ENCODE results near the gene EFHC1.
"Not testable (repeated sequence)": the region's sequence is repeated elsewhere in the genome, so short reads cannot be mapped to it uniquely, and the experiment has no call there.

Gene EFHC1

GRCh38 chr6:52400313-52401041, 19.7 kb upstream of the EFHC1 start:
- DNase-seq: no peak

GRCh38 chr6:52403086-52403485, 17.1 kb upstream of the EFHC1 start:
- DNase-seq: no peak

- no peak for DNase-seq
Measured at GRCh38 chr6:52403627-52404026, 16.5 kb upstream of the EFHC1 start.

GRCh38 chr6:52405243-52405642, 14.9 kb upstream of the EFHC1 start:
- no peak for DNase-seq

- no peak for DNase-seq
Measured at GRCh38 chr6:52407467-52407866, 12.7 kb upstream of the EFHC1 start.

- DNase-seq: no peak
Measured at GRCh38 chr6:52409499-52409898, 10.6 kb upstream of the EFHC1 start.

- DNase-seq: no peak
Measured at GRCh38 chr6:52410979-52411378, 9.2 kb upstream of the EFHC1 start.

- DNase-seq: no peak
Measured at GRCh38 chr6:52411911-52412310, 8.2 kb upstream of the EFHC1 start.

GRCh38 chr6:52415333-52415732, 4.8 kb upstream of the EFHC1 start:
- no peak for DNase-seq

GRCh38 chr6:52415917-52416628, 4.1 kb upstream of the EFHC1 start:
- DNase-seq: no peak

- no peak for DNase-seq
Measured at GRCh38 chr6:52416629-52417151, 3.5 kb upstream of the EFHC1 start.

- no peak for DNase-seq
Measured at GRCh38 chr6:52417675-52418111, 2.4 kb upstream of the EFHC1 start.

- no peak for DNase-seq
Measured at GRCh38 chr6:52418606-52419005, 1.5 kb upstream of the EFHC1 start.

- no peak for DNase-seq
Measured at GRCh38 chr6:52420668-52421358, 671 bp downstream of the EFHC1 start.

GRCh38 chr6:52422156-52422555, 2.0 kb downstream of the EFHC1 start:
- no peak for DNase-seq

GRCh38 chr6:52423448-52423847, 3.3 kb downstream of the EFHC1 start:
- no peak for DNase-seq

GRCh38 chr6:52423971-52424381, 3.8 kb downstream of the EFHC1 start:
- DNase-seq: no peak

GRCh38 chr6:52424513-52424912, 4.4 kb downstream of the EFHC1 start:
- DNase-seq: no peak

GRCh38 chr6:52426667-52427066, 6.5 kb downstream of the EFHC1 start:
- DNase-seq: no peak

GRCh38 chr6:52433294-52433693, 13.2 kb downstream of the EFHC1 start:
- DNase-seq: not testable (repeated sequence)

- no peak for DNase-seq
Measured at GRCh38 chr6:52435345-52435744, 15.2 kb downstream of the EFHC1 start.

GRCh38 chr6:52438926-52439325, 18.8 kb downstream of the EFHC1 start:
- DNase-seq: no peak

- DNase-seq: no peak
Measured at GRCh38 chr6:52454556-52454955, 34.4 kb downstream of the EFHC1 start.

GRCh38 chr6:52457096-52457495, 37.0 kb downstream of the EFHC1 start:
- no peak for DNase-seq
